B cell (primary cell): ENCODE measurements around the gene PHACTR3. TPM values are rescaled to one million over a fixed set of nuclear protein-coding genes. Genes with fewer than 3 reads are reported as not detected.

Source experiments
- ATAC-seq: fragments of 200-7000 bp; cut with Tn5 transposase; one replicate; pipeline ENCODE4 v1.10.0; 2021; ENCODE audit warnings: low read depth, mild to moderate bottlenecking, moderate number of reproducible peaks, moderate library complexity
- CTCF ChIA-PET: fragments of 350-600 bp; sonication (Branson Sonifier 250); formaldehyde crosslinking; loops from one replicate; lab custom pipeline; 2021; ENCODE audit warnings: antibody characterized with exemption, inconsistent platforms; lab: Charles Lee
- POLR2A ChIA-PET: fragments of 350-600 bp; sonication (Branson Sonifier 250); formaldehyde crosslinking; loops from one replicate; lab custom pipeline; 2021; ENCODE audit warnings: antibody characterized with exemption; lab: Charles Lee
- DNase-seq: peaks from one replicate; pipeline ENCODE4 v3.0.0; 2013
- H2AFZ ChIP-seq: 2 replicates; pipeline ENCODE4 v1.6.1; 2012; ENCODE audit warnings: mild to moderate bottlenecking, low read depth, low read length; ENCODE audit not compliant: insufficient read depth, poor library complexity, severe bottlenecking
- H3K27ac ChIP-seq, 2 donors: 1 replicate in 1 of 2; 2 replicates in 1 of 2; pipeline ENCODE4 v1.5.1; 2012 to 2013; ENCODE audit warnings: low read length in 2 of 2, mild to moderate bottlenecking in 2 of 2, moderate library complexity in 1 of 2
- H3K27me3 ChIP-seq, 4 experiments: fragments of 200-600 bp in 1 of 4; sonication (generic) in 1 of 4; replicated peaks in 1 of 4; 1 replicate in 2 of 4; 2 replicates in 2 of 4; pipeline versions ENCODE4 v1.6.1 to v1.7.0; 2013 to 2016; ENCODE audit warnings: low read length in 3 of 4, mild to moderate bottlenecking in 2 of 4, mixed read lengths in 1 of 4, moderate library complexity in 1 of 4; ENCODE audit not compliant: insufficient read depth in 4 of 4, control insufficient read depth in 3 of 4; ENCODE audit errors: control extremely low read depth in 1 of 4
- H3K36me3 ChIP-seq, 2 experiments: replicated peaks in 1 of 2; 1 replicate in 1 of 2; 2 replicates in 1 of 2; pipeline versions ENCODE4 v1.6.1 to v1.7.1; 2013; ENCODE audit warnings: low read length in 1 of 2; ENCODE audit not compliant: insufficient read depth in 2 of 2, control insufficient read depth in 1 of 2; ENCODE audit errors: control extremely low read depth in 1 of 2, extremely low read depth in 1 of 2
- H3K4me1 ChIP-seq, 2 donors: fragments of 200-600 bp in 1 of 2; sonication (generic) in 1 of 2; 1 replicate in 1 of 2; 2 replicates in 1 of 2; pipeline versions ENCODE4 v1.5.1 to v1.6.1; 2013 to 2017; ENCODE audit warnings: low read length in 2 of 2; ENCODE audit not compliant: control insufficient read depth in 2 of 2, insufficient read depth in 2 of 2
- H3K4me2 ChIP-seq: replicated peaks from 2 replicates; pipeline ENCODE3; 2012; ENCODE audit warnings: mild to moderate bottlenecking, low read depth, low read length; ENCODE audit not compliant: poor library complexity, severe bottlenecking
- H3K4me3 ChIP-seq, 5 experiments: fragments of 200-600 bp in 1 of 5; sonication (generic) in 1 of 5; 1 replicate in 3 of 5; 2 replicates in 2 of 5; pipeline versions ENCODE4 v1.5.1 to v1.7.0; 2011 to 2016; ENCODE audit warnings: low read length in 4 of 5, mild to moderate bottlenecking in 4 of 5, low read depth in 2 of 5, control low read depth in 1 of 5, moderate library complexity in 1 of 5; ENCODE audit not compliant: insufficient read depth in 1 of 5; ENCODE audit errors: control extremely low read depth in 1 of 5, extremely low read depth in 1 of 5
- H3K79me2 ChIP-seq: fragments of 200-600 bp; sonication (generic); one replicate; pipeline ENCODE4 v1.6.0; 2016; ENCODE audit warnings: low read length; ENCODE audit not compliant: control insufficient read depth, insufficient read depth
- H3K9ac ChIP-seq: fragments of 200-600 bp; sonication (generic); 2 replicates; pipeline ENCODE4 v1.6.1; 2017; ENCODE audit warnings: mild to moderate bottlenecking, low read length, moderate library complexity
- H3K9me3 ChIP-seq, 3 donors: one replicate each; pipeline versions ENCODE4 v1.6.1 to v1.7.1; 2013; ENCODE audit warnings: low read length in 2 of 3; ENCODE audit not compliant: control insufficient read depth in 2 of 3, insufficient read depth in 1 of 3; ENCODE audit errors: control extremely low read depth in 1 of 3
- H4K20me1 ChIP-seq: 2 replicates; pipeline ENCODE4 v1.6.0; 2012; ENCODE audit warnings: mild to moderate bottlenecking, low read length; ENCODE audit not compliant: insufficient read depth, control insufficient read depth, poor library complexity, severe bottlenecking
- H3K27ac Mint-ChIP-seq: one replicate; pipeline ENCODE4 v1.8.0; 2021; ENCODE audit warnings: mixed read lengths
- H3K27me3 Mint-ChIP-seq: one replicate; pipeline ENCODE4 v1.8.0; 2021; ENCODE audit warnings: mixed read lengths
- H3K4me1 Mint-ChIP-seq: one replicate; pipeline ENCODE4 v1.8.0; 2021; ENCODE audit warnings: mixed read lengths
- H3K4me3 Mint-ChIP-seq: one replicate; pipeline ENCODE4 v1.8.0; 2021; ENCODE audit warnings: mixed read lengths
- H3K9me3 Mint-ChIP-seq: one replicate; pipeline ENCODE4 v1.8.0; 2022; ENCODE audit warnings: mixed read lengths; ENCODE audit not compliant: insufficient read depth
- CTCF ChIP-seq: fragments of 200-600 bp; IDR thresholded peaks from one replicate; pipeline ENCODE4 v1.8.0; 2022; ENCODE audit warnings: antibody characterized with exemption, mild to moderate bottlenecking
- EZH2 ChIP-seq: IDR thresholded peaks from 2 replicates; pipeline ENCODE4 v1.6.1; 2012; ENCODE audit warnings: borderline replicate concordance, low read depth, mild to moderate bottlenecking, moderate library complexity, low read length; ENCODE audit not compliant: insufficient read depth, poor library complexity, severe bottlenecking
- WGBS: methylation state at CpG from one replicate; pipeline ENCODE4 v1.1.5; 2013; ENCODE audit warnings: missing lambda C conversion rate; ENCODE audit not compliant: insufficient coverage; 5-methylcytosine and 5-hydroxymethylcytosine counted together
- intact Hi-C: fragments of 100-400 bp; cut with micrococcal nuclease; formaldehyde crosslinking; loops from one replicate; pipeline ENCODE4 v1.10.0; 2022
- polyA plus RNA-seq: library from polyadenylated mRNA; depleted of rRNA; stranded (reverse); fragments of >200 nt; gene quantifications from 2 replicates; pipeline ENCODE4 v1.2.3, GENCODE V29; 2012
- total RNA-seq, 2 donors: library from RNA; stranded (reverse); fragments of 120-200 nt in 1 of 2; gene quantifications; 1 replicate in 1 of 2; 2 replicates in 1 of 2; pipeline versions ENCODE4 v1.2.3 to v1.2.4, GENCODE V29; 2013 to 2022

The PHACTR3 gene
- total and polyA plus RNA-seq, 2 donors (not counting 1 experiment from before 2014, with no cell fraction given) = not detected

- Mint-ChIP-seq H3K27ac (no peak overlapping the region), H3K9me3 (peaks cover 7% of the 10 kb centered on the region), H3K4me1 (no peaks in the 10 kb centered on the region), H3K27me3 (no peaks in the 10 kb centered on the region), H3K4me3 (no peak overlapping the region)
- Histone ChIP-seq H3K9ac (no peak overlapping the region), H2AFZ (no peak overlapping the region), H3K27ac (no peak overlapping the region), H3K4me3 (no peak overlapping the region), H3K4me1 (no peaks in the 10 kb centered on the region), H3K27me3 (no peaks in the 10 kb centered on the region), H3K79me2 (no peaks in the 10 kb centered on the region), H3K4me2 (no peak overlapping the region), H3K36me3 (no peaks in the 10 kb centered on the region), H3K9me3 (peaks cover 0 to 18% (median 0%) of the 10 kb centered on the region in 3 donors), H4K20me1 (no peaks in the 10 kb centered on the region)
- WGBS = 80% methylated on average over 1 of the region's 9 CpGs
- intact Hi-C loops = no loop called here
- TF ChIP-seq EZH2 (no peak), CTCF (no peak)
- ChIA-PET CTCF (no interaction called here), POLR2A (no interaction called here)
- ATAC-seq (no peak), DNase-seq (no peak)
Observed at GRCh38 chr20:59645271-59645670, 40.9 kb downstream of the PHACTR3 start.

- ChIA-PET POLR2A (no interaction called here), CTCF (no interaction called here)
- TF ChIP-seq CTCF (no peak), EZH2 (no peak)
- H3K79me2 ChIP-seq = no peaks in the 10 kb centered on the region
- no peak overlapping the region for H2AFZ ChIP-seq
- peaks cover 0 to 18% (median 0%) of the 10 kb centered on the region in 3 donors for H3K9me3 ChIP-seq
- H3K27me3 ChIP-seq = no peaks in the 10 kb centered on the region
- H3K27ac ChIP-seq = no peak overlapping the region
- no peaks in the 10 kb centered on the region for H4K20me1 ChIP-seq
- intact Hi-C loops = no loop called here
- 48% methylated on average over 3 of the region's 7 CpGs for WGBS
- DNase-seq (no peak), ATAC-seq (no peak)
- no peaks in the 10 kb centered on the region for H3K36me3 ChIP-seq
- no peak overlapping the region for H3K27ac Mint-ChIP-seq
- no peak overlapping the region for H3K4me2 ChIP-seq
- H3K4me1 ChIP-seq = no peaks in the 10 kb centered on the region
- H3K9ac ChIP-seq = no peak overlapping the region
- H3K4me3 Mint-ChIP-seq = no peak overlapping the region
- peaks cover 7% of the 10 kb centered on the region for H3K9me3 Mint-ChIP-seq
- no peaks in the 10 kb centered on the region for H3K4me1 Mint-ChIP-seq
- no peaks in the 10 kb centered on the region for H3K27me3 Mint-ChIP-seq
- no peak overlapping the region for H3K4me3 ChIP-seq
Observed at GRCh38 chr20:59645761-59646171, 41.4 kb downstream of the PHACTR3 start.
